Spinal cord (tissue), 10 donors: ENCODE results near the gene PTPRN. TPM values are rescaled to one million over a fixed set of nuclear protein-coding genes. Genes with fewer than 3 reads are reported as not detected.

ENCODE experiments used
- DNase-seq, 6 donors: peaks; one replicate each; pipeline versions ENCODE4 v3.0.0 to v3.0.0-alpha.2; 2013 to 2015; ENCODE audit warnings: low spot score in 6 of 6, low read depth in 4 of 6
- H3K27ac ChIP-seq: one replicate; pipeline ENCODE4 v1.5.1; 2013; ENCODE audit warnings: low read depth, low read length, control low read depth
- H3K27me3 ChIP-seq: one replicate; pipeline ENCODE4 v1.6.1; 2013; ENCODE audit warnings: low read length; ENCODE audit not compliant: control insufficient read depth, insufficient read depth
- H3K36me3 ChIP-seq: one replicate; pipeline ENCODE4 v1.6.1; 2013; ENCODE audit warnings: low read length; ENCODE audit not compliant: control insufficient read depth, insufficient read depth
- H3K4me1 ChIP-seq: one replicate; pipeline ENCODE4 v1.6.1; 2013; ENCODE audit warnings: low read length; ENCODE audit not compliant: control insufficient read depth, insufficient read depth
- H3K4me3 ChIP-seq: one replicate; pipeline ENCODE4 v1.5.1; 2013; ENCODE audit warnings: low read depth, low read length, control low read depth
- H3K9me3 ChIP-seq: one replicate; pipeline ENCODE4 v1.6.1; 2013; ENCODE audit warnings: low read length; ENCODE audit not compliant: control insufficient read depth, insufficient read depth
- WGBS: methylation state at CpG from one replicate; pipeline ENCODE4 v1.1.5; 2013; ENCODE audit warnings: missing lambda C conversion rate; ENCODE audit not compliant: insufficient coverage; 5-methylcytosine and 5-hydroxymethylcytosine counted together
- polyA plus RNA-seq, 2 donors: library from polyadenylated mRNA; unstranded; fragments of 120-200 nt; gene quantifications; one replicate each; pipeline ENCODE4 v1.2.1, GENCODE V29; 2013; ENCODE audit not compliant: insufficient read length in 2 of 2
- total RNA-seq, 2 donors: library from RNA; depleted of rRNA in 1 of 2; stranded (reverse); fragments of 120-200 nt in 1 of 2; fragments of >200 nt in 1 of 2; gene quantifications; one replicate each; pipeline versions ENCODE4 v1.2.3 to v1.2.4, GENCODE V29; 2013 to 2014
- donor health status: healthy.

Gene PTPRN
- total and polyA plus RNA-seq, 4 donors, result 12.6 to 88.1 (median 69.7) TPM

- Histone ChIP-seq H3K27ac (peak overlapping the region; percentile 69), H3K9me3 (no peaks in the 10 kb centered on the region), H3K36me3 (peaks cover 36% of the 10 kb centered on the region), H3K4me1 (peaks cover 56% of the 10 kb centered on the region), H3K4me3 (no peak overlapping the region), H3K27me3 (peaks cover 35% of the 10 kb centered on the region)
- 95% methylated on average over 19 of the region's 22 CpGs for WGBS
- no peak for DNase-seq
Observed at GRCh38 chr2:219250049-219250781, 59.0 kb downstream of the PTPRN start.

GRCh38 chr2:219249203-219249980, 59.8 kb downstream of the PTPRN start:
- H3K27me3 ChIP-seq, result peaks cover 26% of the 10 kb centered on the region
- peaks cover 53% of the 10 kb centered on the region for H3K4me1 ChIP-seq
- H3K9me3 ChIP-seq, result no peaks in the 10 kb centered on the region
- no peak overlapping the region for H3K4me3 ChIP-seq
- H3K27ac ChIP-seq, result peak overlapping the region; percentile 69
- peak in 3 of 6 donors; percentile 50 to 79 (median 65) for DNase-seq
- 26% methylated on average over 5 of the region's 7 CpGs for WGBS
- peaks cover 36% of the 10 kb centered on the region for H3K36me3 ChIP-seq

GRCh38 chr2:219248845-219249202, 60.4 kb downstream of the PTPRN start:
- H3K27ac ChIP-seq, result peak overlapping the region; percentile 69
- 83% methylated on average over 1 of the region's 2 CpGs for WGBS
- DNase-seq, result no peak
- peaks cover 36% of the 10 kb centered on the region for H3K36me3 ChIP-seq
- H3K9me3 ChIP-seq, result no peaks in the 10 kb centered on the region
- no peak overlapping the region for H3K4me3 ChIP-seq
- H3K4me1 ChIP-seq, result peaks cover 48% of the 10 kb centered on the region
- H3K27me3 ChIP-seq, result peaks cover 21% of the 10 kb centered on the region

GRCh38 chr2:219247678-219248642, 61.2 kb downstream of the PTPRN start:
- no peak overlapping the region for H3K27ac ChIP-seq

GRCh38 chr2:219246559-219246958, 62.6 kb downstream of the PTPRN start:
- Histone ChIP-seq H3K36me3 (peaks cover 44% of the 10 kb centered on the region), H3K27me3 (no peaks in the 10 kb centered on the region), H3K27ac (no peak overlapping the region), H3K9me3 (no peaks in the 10 kb centered on the region), H3K4me3 (no peak overlapping the region), H3K4me1 (peaks cover 35% of the 10 kb centered on the region)
- no peak for DNase-seq
- 100% methylated on average over 2 of the region's 10 CpGs for WGBS

More at GRCh38 chr2:219247678-219248642, 61.2 kb downstream of the PTPRN start:
- H3K9me3 ChIP-seq, result no peaks in the 10 kb centered on the region
- no peak for DNase-seq
- peaks cover 39% of the 10 kb centered on the region for H3K36me3 ChIP-seq
- H3K4me1 ChIP-seq, result peaks cover 39% of the 10 kb centered on the region
- peaks cover 12% of the 10 kb centered on the region for H3K27me3 ChIP-seq
- 85% methylated on average over 11 of the region's 17 CpGs for WGBS
- H3K4me3 ChIP-seq, result no peak overlapping the region

- Histone ChIP-seq H3K27ac (peak overlapping the region; percentile 90), H3K4me3 (peak overlapping the region; percentile 96), H3K4me1 (peaks cover 35% of the 10 kb centered on the region), H3K36me3 (peaks cover 44% of the 10 kb centered on the region), H3K27me3 (no peaks in the 10 kb centered on the region), H3K9me3 (no peaks in the 10 kb centered on the region)
- DNase-seq, result no peak
- WGBS, result 4% methylated on average over 5 of the region's 10 CpGs
Observed at GRCh38 chr2:219245899-219246230, 63.3 kb downstream of the PTPRN start.

- WGBS, result under 1% methylated on average over 46 of the region's 46 CpGs
- H3K4me3 ChIP-seq, result peak within 1 kb of the TSS; percentile 96
- peaks cover 40% of the 10 kb centered on the region for H3K36me3 ChIP-seq
- peak; percentile 85 to 97 (median 90) for DNase-seq
- H3K9me3 ChIP-seq, result no peaks in the 10 kb centered on the region
- no peaks in the 10 kb centered on the region for H3K27me3 ChIP-seq
- peak within 1 kb of the TSS; percentile 90 for H3K27ac ChIP-seq
- peaks cover 31% of the 10 kb centered on the region for H3K4me1 ChIP-seq
Observed at GRCh38 chr2:219245148-219245898, 63.9 kb downstream of the PTPRN start, which contains the start of the genes GLB1L and STK16. GLB1L (minus strand) TSS chr2:219245444; CDS start chr2:219243573, 1,871 bp downstream. STK16 (plus strand) TSS chr2:219245479; CDS start chr2:219246000, 521 bp downstream.

GRCh38 chr2:219244789-219245147, 64.4 kb downstream of the PTPRN start:
- Histone ChIP-seq H3K4me1 (peaks cover 26% of the 10 kb centered on the region), H3K36me3 (peaks cover 39% of the 10 kb centered on the region), H3K27ac (peak overlapping the region; percentile 90), H3K27me3 (no peaks in the 10 kb centered on the region), H3K4me3 (peak overlapping the region; percentile 96), H3K9me3 (no peaks in the 10 kb centered on the region)
- WGBS, result 50% methylated on average over 4 of the region's 6 CpGs
- no peak for DNase-seq
